HG02970 (cell line): Measurements from ENCODE around the gene NLGN1.

Experiments used
- ATAC-seq: cut with Tn5 transposase; IDR thresholded peaks from one replicate; pipeline ENCODE4 v1.9.1; 2021; ENCODE audit warnings: mild to moderate bottlenecking, moderate library complexity, moderate number of reproducible peaks; ENCODE audit not compliant: unreplicated experiment, low FRiP score

Gene NLGN1

DNA sequence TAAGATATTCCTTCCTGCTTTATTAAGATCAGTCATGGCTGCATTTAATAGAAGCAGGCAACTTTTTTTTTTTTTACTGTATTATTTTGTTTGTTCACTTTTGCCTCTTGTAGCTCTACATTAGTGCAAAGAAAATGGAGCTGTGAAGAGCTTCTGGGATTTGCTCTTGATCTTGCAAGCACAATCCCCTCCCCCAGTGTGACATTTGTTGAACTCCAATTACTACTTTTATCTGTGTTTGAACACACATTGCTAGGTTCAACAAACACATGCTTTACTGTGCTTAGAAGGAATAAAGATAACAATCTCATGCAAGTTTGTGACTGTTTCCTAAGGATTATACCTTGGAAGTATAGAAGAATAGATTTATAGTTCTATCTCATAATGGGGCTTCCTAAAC is 648.8 kb downstream of the NLGN1 start:
- no peak for ATAC-seq

DNA sequence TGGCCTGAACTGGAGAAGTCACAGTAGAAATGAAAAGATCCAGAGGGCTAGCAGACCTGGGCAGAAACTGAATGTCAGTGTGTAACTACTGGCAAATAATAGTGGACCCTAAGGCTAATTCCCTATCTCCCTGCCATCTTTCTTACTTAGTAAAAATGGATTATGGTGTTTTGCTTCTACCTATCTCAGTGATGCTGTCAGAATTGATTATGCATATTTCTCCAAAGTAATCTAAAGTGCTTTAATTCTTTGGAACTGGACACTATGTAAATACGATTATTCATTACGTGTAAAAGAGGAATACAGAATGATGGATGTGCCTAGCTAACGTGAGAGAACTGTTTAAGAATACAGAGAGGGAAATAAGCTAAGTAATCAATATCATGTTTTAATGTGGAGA is 651.9 kb downstream of the NLGN1 start:
- no peak for ATAC-seq

DNA sequence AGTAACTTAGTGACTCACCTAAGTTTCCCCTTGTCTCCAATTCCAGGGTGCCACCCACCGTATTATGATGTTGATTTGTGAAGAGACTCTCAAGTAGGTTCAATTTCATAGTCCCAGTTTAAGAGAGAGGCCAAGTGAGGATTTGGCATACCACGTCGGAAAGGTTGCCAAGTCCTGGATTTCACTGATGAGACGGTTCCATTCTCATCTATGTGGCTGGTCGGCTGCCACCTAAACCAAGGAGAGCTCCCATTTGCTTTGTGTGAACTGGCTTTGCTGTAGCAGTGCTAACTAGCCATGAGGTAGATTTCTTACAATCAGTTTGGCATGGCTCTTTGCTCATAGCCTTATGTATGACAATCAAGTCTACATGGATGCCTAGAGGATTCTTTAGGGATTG is 653.6 kb downstream of the NLGN1 start:
- ATAC-seq: no peak

DNA sequence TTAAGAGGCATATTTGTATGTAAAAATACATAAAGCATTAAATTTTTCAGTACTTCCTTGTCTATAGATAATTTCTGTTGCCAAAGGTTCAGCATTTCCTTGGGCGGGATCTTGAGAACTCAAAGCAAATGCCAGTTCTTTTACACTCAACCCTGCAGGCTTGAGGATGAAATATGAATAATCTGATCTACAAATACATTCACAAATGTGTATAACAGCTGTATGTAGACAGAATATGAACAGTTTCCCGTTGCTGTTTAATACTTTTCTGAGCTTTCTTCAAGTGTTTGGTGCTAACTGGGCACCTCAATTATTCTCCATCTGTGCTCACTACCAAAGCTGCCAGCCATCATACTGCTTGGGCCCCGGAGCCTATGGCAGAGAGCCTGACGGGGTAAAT is 661.3 kb downstream of the NLGN1 start:
- ATAC-seq: no peak

DNA sequence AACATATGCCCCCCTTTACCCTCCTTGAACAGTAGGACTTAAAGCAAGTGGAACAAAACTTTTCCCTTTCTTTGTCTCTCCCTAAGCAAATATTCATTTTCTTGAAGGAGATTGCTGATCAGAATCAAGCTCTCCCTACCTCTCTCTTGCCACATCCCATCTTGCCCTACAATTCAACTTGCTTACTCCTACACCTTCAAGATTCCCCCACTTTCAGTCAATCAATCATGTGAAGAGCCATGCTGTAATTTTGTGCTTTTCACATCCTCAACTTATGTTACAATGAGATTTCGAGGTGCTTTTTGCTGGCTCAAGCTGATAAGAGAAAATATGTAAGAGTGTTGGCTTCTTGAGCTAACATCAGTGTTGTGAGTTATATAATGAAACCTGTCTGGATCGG is 662.9 kb downstream of the NLGN1 start:
- ATAC-seq: no peak

DNA sequence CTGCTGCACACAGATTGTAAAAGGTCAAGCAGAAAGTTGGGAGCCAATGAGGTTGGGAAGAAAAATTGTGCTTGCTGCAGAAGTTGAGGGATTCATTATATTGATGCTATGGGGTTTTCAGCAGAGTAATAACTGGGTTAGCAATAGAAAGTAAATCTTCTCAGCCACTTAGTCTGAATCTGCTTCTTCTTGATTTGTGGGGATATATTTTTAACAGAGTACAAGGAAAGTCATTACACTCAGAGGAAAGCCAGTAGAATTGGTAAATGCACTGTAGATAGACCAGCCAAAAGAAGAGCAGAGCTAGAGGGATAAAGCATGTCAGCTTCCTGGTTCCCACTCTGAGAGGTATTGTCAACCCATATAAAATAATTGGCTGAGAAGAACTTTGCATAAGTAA is 663.6 kb downstream of the NLGN1 start:
- ATAC-seq: no peak

DNA sequence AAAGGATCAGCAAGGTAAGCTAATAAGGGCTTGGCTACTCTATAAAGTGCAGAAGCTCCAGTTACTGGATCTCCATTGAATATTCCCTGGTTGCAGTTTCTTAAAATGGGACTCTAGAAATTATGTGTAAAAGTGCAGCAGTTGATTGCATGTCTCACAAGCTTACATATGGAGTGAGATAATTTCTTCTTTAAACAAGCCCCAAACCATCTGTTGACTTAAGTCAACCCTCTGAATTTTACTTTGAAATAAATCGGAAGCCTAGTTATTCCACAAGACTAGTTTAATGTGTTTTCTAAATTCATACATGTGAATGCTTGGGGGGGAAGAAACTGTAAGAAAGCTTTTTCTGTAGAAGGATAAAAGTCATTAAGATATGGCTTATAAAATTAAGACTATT is 664.2 kb downstream of the NLGN1 start:
- ATAC-seq: no peak

DNA sequence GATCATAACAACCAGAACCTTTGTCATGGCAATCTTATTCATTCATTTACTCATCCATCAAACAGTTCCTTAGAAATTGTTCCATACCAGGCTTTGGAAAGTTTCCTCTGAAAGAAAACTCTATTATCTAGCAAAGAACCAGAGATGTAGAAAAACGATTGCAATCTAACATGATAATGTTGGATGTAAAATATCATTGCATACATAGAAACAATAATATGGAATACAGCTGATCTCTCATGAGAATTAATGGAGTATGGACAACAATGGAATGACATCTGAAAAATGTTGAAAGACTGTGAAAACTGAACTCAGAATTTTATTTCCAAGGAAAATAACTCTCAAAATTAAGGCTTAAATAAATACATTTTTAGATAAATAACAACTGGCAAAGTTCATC is 665.4 kb downstream of the NLGN1 start:
- ATAC-seq: no peak

DNA sequence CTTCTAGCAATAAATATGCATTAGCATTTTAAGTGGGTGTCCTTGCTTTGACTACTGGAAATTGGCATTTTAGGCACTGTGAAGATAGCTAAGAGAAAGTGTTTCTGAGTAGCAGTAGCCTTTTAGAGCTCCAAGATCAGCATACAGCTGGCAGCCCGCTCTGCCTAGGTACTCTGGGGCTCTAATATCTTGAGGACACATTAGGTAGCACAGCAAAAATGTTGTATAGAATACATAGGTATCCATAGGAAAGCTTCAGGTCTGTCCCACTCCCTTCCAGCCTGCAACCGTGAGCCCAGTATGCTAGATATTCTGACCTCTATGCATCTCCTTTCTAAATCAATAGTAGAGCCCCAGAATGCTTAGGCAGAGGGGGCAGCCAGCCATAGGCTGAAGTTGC is 670.5 kb downstream of the NLGN1 start:
- no peak for ATAC-seq

DNA sequence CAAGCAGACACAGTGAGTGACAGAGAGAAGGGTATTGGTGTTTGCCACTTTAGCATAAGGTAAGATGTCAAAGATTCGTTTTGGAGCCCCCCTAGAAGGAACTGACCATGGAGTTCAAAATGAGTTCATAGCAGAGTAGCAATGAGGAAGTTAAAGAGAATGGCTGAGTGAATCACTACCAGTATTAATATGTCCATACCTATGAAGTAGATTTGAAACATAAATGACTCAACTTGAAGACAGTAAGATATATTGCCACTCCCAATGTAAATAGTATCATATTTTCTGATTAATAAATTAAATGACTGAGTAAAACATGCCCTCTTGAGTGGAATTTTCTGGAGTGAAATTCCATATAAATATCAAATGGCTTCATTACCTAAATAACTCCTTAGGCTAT is 675.1 kb downstream of the NLGN1 start:
- no peak for ATAC-seq

DNA sequence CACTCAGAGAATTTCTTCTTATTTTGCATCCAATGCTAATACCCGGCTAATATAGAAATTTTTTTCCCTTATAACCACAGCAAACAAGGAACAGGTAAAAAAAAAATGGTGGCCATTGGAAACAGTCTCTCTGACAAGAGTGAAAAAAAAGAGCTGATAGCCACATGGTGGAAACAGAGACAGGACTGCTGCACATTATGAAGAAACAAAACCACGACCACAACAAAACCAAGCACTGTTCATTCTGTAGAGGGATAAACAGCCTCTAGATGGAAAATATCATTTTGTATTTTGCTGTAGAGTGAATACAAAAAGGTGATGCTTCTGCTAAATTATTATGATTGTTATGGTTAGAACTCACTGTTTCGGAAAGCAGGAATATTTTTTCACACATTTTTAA is 686.2 kb downstream of the NLGN1 start:
- no peak for ATAC-seq

DNA sequence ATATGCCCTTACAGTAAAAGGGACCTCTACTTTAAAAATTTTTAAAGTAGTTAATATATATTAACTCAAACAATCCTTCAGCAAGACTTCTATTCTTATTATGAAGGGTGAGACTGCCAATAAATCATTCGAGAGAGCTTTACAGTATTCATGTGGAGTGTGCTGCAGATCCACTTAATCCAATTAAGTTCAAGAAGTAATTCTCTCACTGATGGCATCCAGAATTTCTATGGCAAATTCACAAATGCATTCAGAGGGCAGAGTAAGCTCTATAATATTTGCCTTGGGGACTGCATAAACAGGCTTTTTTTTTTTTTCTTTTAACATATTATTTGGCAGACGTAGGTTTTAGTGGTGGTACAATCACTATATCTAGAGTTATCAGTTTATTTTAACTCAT is 692.0 kb downstream of the NLGN1 start:
- ATAC-seq: no peak

DNA sequence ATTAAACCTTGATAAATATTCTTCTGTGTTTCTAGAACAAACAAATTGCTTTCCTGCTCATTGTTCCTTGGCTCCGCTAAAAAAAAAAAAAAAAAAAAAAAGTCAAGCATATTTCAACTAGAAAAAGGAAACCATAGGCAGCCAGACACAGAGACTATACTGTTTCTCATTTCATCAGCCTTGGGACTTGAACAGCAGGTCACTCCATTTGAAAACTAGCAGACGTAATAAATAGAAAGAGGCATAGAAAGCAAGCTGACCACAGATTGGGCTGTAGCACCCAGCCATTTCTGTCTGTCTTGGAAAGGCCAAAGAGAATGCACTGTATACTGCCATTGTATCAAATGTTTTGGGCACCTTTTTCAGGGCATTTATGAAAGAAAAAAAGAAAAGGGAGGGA is 697.1 kb downstream of the NLGN1 start:
- ATAC-seq: no peak

DNA sequence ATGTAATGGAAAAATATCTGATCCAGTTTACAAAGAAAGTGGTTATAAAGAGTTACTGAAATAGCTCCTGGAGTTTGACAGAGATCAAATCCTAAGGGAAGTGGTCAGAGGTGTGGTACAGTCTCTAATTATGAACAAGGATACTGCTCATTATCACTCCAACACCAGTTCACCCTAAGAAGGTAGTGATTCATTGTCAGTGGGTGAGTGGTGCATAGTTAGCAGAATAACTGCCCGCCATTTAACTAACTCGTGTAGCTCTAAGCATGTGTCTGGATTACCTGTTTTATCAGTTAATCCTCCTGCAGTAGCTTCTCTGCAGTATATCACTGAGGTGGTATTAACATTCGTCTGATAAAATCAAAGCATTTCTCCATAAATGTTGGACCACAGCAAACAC is 700.1 kb downstream of the NLGN1 start:
- no peak for ATAC-seq

DNA sequence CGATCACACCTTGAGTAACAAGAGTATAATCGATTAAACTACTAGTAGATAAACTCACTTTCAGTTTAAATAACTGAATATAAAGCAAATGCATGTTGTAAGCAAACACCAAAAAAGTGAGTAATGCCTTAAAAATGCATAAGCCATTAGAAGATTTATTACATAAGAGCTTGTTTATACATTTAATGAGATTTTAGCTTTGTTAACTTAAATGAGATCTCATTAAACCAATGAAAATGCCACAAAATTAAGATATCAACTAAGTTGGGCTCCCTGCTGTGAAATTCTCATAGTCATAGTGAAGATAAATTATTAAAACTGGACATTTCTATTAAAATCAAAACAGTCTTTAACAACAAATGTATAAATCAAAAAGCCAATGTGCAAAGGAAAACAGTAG is 701.2 kb downstream of the NLGN1 start:
- no peak for ATAC-seq

DNA sequence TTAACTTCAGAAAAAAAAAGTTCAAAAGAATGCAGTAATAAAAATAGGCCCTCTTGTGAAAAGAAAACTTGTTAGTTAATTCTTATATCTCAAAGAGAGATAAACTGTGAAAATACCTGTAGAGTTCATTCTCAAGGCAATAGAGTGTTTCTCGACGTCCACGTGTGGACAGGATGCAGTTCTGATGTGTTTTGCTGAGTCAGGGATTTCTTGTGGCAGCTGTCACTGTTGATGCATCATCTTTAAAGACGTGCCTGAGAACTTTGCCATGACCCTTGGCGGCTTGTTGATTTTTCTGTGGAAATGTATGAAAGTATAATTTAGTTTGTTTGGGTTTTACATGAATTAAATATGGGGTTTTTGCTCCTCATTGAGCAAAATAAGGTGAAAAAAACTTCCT is 702.2 kb downstream of the NLGN1 start:
- no peak for ATAC-seq

DNA sequence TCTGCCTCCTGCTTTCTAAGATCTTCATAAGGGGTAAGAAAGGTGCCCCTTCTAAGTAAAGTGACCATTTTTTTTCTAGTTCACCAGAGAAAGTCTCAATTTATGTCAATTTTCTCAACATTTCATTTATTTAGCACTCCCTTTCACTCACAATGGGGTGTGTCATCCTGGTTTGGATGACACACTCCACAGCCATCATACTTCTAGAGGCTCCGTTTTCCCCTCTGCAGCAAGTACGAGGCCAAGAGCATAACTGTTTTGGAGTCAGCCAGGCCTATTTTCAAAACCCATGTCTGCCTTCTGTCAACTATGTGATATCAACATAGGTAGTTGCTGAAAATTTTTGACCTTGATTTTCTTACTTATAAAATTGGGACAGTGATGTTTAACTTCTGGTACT is 703.2 kb downstream of the NLGN1 start:
- ATAC-seq: no peak

DNA sequence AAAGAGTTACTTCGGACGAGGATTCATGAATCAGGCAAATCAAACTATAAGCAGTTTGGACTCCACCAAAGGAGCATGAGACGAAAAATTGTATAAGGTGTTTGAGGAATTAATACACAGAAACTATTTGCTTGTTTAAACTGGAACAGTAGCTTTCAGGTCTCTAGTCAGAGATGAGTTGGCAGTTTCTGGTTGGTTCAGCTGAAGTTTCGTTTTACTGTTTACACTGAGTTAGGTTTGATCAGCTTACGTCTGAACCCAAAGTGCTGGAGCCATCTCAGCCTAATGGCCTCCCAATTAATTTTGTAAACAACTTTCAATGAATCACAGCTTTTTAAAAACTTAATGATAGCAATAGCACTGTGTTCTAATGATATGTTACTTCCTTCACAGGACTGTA is 703.7 kb downstream of the NLGN1 start:
- ATAC-seq: no peak

DNA sequence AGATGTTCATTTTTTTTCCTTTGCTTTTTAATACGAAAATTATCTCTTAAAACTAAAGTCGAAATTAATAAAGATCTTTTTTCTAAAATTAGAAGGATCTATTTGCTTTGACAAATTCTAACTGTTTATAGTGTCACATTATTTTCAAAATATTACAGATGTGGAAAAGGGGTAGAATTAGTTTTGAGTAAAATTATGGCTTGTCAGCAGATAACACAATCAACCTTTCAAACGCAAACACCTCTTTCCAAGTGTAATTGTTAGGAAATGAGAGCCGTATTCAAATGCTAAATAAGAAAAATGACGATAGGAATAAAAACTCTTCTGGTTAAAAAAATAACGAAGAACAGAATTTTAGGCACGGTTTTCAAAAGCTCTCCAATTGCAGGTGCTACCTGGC is 704.7 kb downstream of the NLGN1 start:
- no peak for ATAC-seq

DNA sequence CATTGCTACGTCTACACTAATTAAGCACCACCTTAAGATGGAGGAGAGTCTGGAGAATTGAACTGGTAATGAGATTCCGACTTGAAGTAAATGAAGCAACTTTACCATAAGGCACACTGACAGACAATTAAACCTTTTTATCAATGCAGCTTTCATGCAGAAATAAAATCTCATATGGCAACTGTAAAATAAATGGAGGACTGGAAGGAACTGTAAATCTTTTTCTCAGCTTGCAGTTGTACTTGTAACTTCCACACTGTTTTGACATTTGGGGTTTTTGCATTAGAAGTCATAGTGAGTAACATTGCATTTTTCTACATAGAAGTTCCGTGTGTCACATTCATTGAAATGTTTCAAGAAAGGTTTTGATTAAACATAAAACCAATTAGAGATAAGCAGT is 705.3 kb downstream of the NLGN1 start:
- no peak for ATAC-seq

DNA sequence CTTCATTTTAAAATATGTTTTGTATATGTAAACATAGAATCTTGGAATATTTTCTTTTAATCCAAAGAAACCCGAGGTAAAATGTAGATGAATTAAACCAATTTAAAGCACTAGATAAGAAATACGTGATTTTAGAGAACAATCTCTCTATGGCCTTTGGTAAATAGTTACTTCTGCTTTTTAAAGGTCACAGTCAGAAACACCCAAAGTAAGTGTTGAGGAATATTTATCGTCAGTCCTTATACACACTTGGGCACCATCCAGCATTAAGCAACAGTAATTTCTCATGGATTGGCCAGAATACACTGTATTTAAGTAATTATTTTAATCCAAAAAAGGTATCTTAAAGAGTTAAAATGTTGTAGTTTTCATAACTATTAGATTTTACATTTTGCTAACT is 713.2 kb downstream of the NLGN1 start:
- no peak for ATAC-seq

DNA sequence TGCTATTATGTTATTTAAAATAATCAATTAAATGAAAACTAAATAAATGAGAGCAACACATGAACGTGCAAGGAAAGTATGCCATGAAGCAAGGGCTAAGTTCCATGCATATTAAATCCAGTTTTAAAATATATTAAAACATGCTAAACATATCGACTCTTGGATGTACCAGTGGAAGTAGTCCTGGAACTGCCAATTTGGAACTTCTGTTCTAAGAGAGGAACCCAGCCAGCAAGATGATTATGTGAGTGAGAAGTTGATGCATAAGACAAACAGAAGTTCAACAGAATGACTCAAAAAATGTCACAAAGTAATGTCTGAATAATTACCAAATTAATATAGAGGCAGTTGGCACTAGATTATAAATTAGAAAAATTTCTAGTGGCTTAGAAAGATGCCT is 714.2 kb downstream of the NLGN1 start:
- no peak for ATAC-seq

DNA sequence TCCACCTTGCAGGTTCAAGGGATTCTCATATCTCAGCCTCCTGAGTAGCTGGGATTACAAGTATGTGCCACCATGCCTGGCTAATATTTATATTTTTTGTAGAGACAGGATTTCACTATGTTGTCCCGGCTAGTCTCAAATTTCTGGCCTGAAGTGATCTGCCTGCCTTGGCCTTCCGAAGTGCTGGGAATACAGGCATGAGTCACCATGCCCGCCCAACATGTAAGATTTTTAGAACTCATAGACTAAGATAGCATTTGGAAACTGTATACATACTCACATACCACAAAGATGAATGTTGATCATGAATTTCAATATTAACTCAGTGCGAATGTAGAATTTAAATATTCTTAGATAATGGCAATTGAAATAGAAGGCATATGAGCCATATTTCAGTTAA is 718.9 kb downstream of the NLGN1 start:
- no peak for ATAC-seq

DNA sequence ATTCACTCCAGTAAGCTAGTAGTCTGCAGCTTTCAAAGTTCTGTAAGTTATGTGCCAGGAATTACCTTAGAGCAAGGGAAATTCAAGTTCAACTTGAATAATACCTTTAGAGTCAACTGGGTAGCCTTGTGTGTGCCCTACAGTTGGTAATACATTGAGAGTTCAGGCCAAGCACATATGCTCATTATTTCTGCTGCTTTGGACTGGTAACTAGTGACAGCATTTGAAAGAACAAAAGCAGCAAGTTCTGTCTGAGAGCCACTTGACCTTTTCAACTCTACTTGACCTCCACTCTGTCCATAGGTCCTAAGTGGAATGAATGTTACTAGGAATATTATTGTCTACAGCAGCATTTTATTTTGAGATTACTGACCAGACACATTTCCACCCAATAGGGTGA is 723.5 kb downstream of the NLGN1 start:
- no peak for ATAC-seq
